Measurements from ENCODE around the gene PTPRM. TPM values are rescaled to one million over a fixed set of nuclear protein-coding genes. Genes with fewer than 3 reads are reported as not detected.

The PTPRM gene
- total and polyA plus RNA-seq, 2 of the 4 experiments (the other 2 are of a cell fraction): 28.3 to 51.2 TPM

DNA sequence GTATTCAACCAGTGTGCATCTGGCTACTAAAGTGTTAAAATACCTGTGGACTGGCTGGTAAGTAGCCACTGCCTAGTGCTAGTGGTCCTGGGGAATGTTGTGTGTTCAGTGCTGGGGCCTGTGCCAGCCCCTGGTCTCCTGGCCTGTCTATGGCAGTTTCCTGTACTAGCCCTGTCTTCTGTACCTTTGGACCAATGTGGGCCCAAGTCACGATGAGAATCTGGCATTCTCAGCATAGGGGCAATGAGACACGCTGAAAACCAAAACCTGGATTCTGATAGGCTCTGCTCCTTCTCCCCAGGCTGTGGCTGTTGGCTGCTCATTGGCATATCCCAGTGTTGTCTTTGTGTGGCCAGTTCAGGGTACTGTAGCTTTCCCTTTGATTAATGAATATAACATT is 170.4 kb downstream of the PTPRM start:
- intact Hi-C loops (cut with micrococcal nuclease) (no loop called here), in situ Hi-C loops (cut with MboI; ENCODE audit: low sequenced_read_pairs) (no loop called here), dilution Hi-C loops (cut with HindIII; ENCODE audit: low sequenced_read_pairs, unreplicated experiment) (no loop called here)
- H4K91ac ChIP-seq (ENCODE audit: insufficient read depth, low read depth, low read length): no peak overlapping the region
- H3K56ac ChIP-seq (ENCODE audit: extremely low read depth, insufficient read depth, low read length): no peak overlapping the region
- no peak overlapping the region for H3K9ac ChIP-seq (ENCODE audit: low read depth, low read length)
- H3K9me3 ChIP-seq (ENCODE audit: control insufficient read depth, insufficient read depth, low read length): no peaks in the 10 kb centered on the region; the same call in 1 of the 2 replicates
- TF ChIP-seq, protein P1, sequence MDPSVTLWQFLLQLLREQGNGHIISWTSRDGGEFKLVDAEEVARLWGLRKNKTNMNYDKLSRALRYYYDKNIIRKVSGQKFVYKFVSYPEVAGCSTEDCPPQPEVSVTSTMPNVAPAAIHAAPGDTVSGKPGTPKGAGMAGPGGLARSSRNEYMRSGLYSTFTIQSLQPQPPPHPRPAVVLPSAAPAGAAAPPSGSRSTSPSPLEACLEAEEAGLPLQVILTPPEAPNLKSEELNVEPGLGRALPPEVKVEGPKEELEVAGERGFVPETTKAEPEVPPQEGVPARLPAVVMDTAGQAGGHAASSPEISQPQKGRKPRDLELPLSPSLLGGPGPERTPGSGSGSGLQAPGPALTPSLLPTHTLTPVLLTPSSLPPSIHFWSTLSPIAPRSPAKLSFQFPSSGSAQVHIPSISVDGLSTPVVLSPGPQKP (IDR thresholded peaks at IDR 0.05; ENCODE audit: borderline replicate concordance, low read depth, low read length): no peak
- no peak for TF ChIP-seq POLR2A (IDR thresholded peaks at IDR 0.05; ENCODE audit: low read depth, low read length)
- no peak for TF ChIP-seq MAZ (IDR thresholded peaks at IDR 0.05; ENCODE audit: borderline replicate concordance, low read depth, low read length)
- no peak for TF ChIP-seq CHD1 (IDR thresholded peaks at IDR 0.05; ENCODE audit: low read depth, low read length)
- TF ChIP-seq MAFK (IDR thresholded peaks at IDR 0.05; ENCODE audit: low read depth, low read length): no peak
- no peak for TF ChIP-seq MXI1 (IDR thresholded peaks at IDR 0.05; ENCODE audit: borderline replicate concordance, low read depth, low read length)
- no peak overlapping the region for H2AK5ac ChIP-seq (ENCODE audit: low read depth, low read length)
- no TSS peak for BruUV-seq (replicated peaks)
- no peaks in the 10 kb centered on the region for H3K36me3 ChIP-seq (ENCODE audit: control insufficient read depth, insufficient read depth, low read length)
- H3K4ac ChIP-seq (ENCODE audit: low read depth, low read length): no peak overlapping the region
- H3K4me2 ChIP-seq (ENCODE audit: low read depth, low read length): no peak overlapping the region
- ChIA-PET CTCF (no interaction called here), POLR2A (ENCODE audit: unreplicated experiment) (no interaction called here)
- H2BK20ac ChIP-seq (ENCODE audit: low read depth, low read length): no peak overlapping the region
- H3K4me1 ChIP-seq (ENCODE audit: control insufficient read depth, insufficient read depth, low read length): peaks cover 3% of the 10 kb centered on the region; the same call in 1 of the 2 replicates
- no peak overlapping the region for H3K27ac ChIP-seq (ENCODE audit: insufficient read depth, low read length)
- no peak overlapping the region for H2AFZ ChIP-seq (replicated peaks; ENCODE audit: low read length, poor library complexity)
- no peak overlapping the region for H4K5ac ChIP-seq (ENCODE audit: low read depth, low read length)
- no peak overlapping the region for H3K4me3 ChIP-seq (ENCODE audit: insufficient read depth, low read depth, low read length)
- ATAC-seq (ENCODE audit: low read depth): no peak
- no peak overlapping the region for H4K8ac ChIP-seq (ENCODE audit: low read depth in 2 of 2, low read length in 2 of 2)
- no peak overlapping the region for H2BK5ac ChIP-seq (ENCODE audit: low read depth, low read length, poor library complexity, severe bottlenecking)
- no peaks in the 10 kb centered on the region for H3K27me3 ChIP-seq (ENCODE audit: control insufficient read depth, insufficient read depth, low read length)
- no peak for DNase-seq
- no peak overlapping the region for H3K23ac ChIP-seq (ENCODE audit: low read depth, low read length)
- no peak overlapping the region for H2AK9ac ChIP-seq (replicated peaks; ENCODE audit: low read depth, low read length, poor library complexity)
- no CpG with 5 or more reads among the region's 2 CpGs for WGBS, 2 experiments (ENCODE audit: extremely low coverage in 2 of 2, insufficient read length in 1 of 2)
- H2BK15ac ChIP-seq (ENCODE audit: low read depth, low read length): no peak overlapping the region
- H3K79me1 ChIP-seq (ENCODE audit: low read depth in 1 of 2, low read length in 2 of 2): peaks cover 5 to 9% of the 10 kb centered on the region in 2 experiments; a peak in 3 of 4 replicates
- no peak overlapping the region for H3K18ac ChIP-seq (ENCODE audit: low read depth, low read length)
- no peak overlapping the region for H3K14ac ChIP-seq (replicated peaks; ENCODE audit: low read depth, low read length)
- H4K20me1 ChIP-seq (ENCODE audit: insufficient read depth, low read length): 0 out of 2 replicates have a peak, but pooled peaks cover 5% of the 10 kb centered on the region
- no peaks in the 10 kb centered on the region for H3K9me1 ChIP-seq (ENCODE audit: insufficient read depth, low read length)
- no peak overlapping the region for H2BK120ac ChIP-seq (ENCODE audit: low read depth, low read length)
